Islet of Langerhans (tissue), 1 donor: Measurements from ENCODE around the gene IL6.
"Not testable (repeated sequence)": the region's sequence is repeated elsewhere in the genome, so short reads cannot be mapped to it uniquely, and the experiment has no call there.

Source experiments
- FAIRE-seq: peaks from one replicate; lab custom pipeline; 2011; peaks lifted over from hg19 to GRCh38; lab: Jason Lieb, UNC

Gene IL6

GRCh38 chr7:22704722-22705121, 22.3 kb upstream of the IL6 start:
- not testable (repeated sequence) for FAIRE-seq

DNA sequence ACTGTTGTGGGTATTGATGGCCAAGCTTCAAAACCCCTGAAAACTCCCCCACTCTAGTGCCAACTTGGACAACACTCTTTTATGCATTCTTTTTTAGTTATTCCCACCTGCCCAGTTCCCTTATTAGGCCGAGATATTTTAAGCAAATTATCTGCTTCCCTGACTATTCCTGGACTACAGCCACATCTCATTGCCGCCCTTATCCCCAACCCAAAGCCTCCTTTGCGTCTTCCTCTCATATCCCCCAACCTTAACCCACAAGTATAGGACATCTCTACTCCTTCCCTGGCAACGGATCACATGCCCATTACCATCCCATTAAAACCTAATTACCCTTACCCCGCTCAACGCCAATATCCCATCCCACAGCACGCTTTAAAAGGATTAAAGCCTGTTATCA, 21.1 kb upstream of the IL6 start:
- FAIRE-seq = not testable (repeated sequence)

DNA sequence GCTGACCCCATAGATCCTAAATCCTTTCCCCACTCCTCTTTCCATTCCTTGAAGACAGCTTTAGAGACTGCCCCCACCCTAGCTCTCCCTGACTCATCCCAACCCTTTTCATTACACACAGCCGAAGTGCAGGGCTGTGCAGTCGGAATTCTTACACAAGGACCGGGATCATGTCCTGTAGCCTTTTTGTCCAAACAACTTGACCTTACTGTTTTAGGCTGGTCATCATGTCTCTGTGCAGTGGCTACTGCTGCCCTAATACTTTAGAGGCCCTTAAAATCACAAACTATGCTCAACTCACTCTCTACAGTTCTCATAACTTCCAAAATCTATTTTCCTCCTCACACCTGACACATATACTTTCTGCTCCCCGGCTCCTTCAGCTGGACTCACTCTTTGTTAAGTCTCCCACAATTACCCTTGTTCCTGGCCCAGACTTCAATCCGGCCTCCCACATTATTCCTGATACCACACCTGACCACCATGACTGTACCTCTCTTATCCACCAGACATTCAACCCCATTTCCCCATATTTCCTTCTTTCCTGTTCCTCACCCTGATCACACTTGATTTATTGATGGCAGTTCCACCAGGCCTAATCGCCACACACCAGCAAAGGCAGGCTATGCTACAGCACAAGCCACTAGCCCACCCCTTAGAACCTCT, 19.8 kb upstream of the IL6 start:
- not testable (repeated sequence) for FAIRE-seq

- FAIRE-seq = not testable (repeated sequence)
Observed at GRCh38 chr7:22708214-22708613, 18.8 kb upstream of the IL6 start.

DNA sequence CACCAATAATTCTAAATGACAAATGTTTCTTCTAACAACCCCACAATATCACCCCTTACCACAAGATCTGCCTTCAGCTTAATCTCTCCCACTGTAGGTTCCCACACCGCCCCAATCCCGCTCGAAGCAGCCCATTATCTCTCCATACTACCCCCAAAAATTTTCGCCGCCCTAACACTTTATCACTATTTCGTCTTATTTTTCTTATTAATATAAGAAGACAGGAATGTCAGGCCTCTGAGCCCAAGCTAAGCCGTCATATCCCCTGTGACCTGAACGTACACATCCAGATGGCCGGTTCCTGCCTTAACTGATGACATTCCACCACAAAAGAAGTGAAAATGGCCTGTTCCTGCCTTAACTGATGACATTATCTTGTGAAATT, 18.3 kb upstream of the IL6 start:
- FAIRE-seq = not testable (repeated sequence)

- FAIRE-seq = not testable (repeated sequence)
Observed at GRCh38 chr7:22709062-22709829, 17.8 kb upstream of the IL6 start.

DNA sequence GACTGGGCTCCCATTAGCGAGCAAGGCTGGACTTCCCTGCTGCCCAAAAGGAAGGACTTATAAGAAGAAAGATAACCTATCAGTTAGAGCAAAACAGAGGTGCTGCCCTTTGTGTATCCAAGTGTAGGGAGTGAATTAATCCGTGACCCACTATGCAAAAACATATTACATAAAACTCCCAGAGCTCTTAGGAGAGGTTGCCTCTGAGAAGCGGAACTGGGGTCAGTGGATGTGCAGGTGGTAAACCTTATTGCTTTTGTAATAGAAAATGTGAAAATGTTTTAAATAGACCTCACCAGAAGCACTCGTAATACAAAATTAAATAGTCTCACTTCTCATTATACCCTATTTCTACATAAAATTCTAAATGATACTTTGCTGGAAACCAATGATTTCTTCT, 17.1 kb upstream of the IL6 start:
- FAIRE-seq = no peak

- FAIRE-seq = no peak
Observed at GRCh38 chr7:22712999-22713398, 14.0 kb upstream of the IL6 start.

DNA sequence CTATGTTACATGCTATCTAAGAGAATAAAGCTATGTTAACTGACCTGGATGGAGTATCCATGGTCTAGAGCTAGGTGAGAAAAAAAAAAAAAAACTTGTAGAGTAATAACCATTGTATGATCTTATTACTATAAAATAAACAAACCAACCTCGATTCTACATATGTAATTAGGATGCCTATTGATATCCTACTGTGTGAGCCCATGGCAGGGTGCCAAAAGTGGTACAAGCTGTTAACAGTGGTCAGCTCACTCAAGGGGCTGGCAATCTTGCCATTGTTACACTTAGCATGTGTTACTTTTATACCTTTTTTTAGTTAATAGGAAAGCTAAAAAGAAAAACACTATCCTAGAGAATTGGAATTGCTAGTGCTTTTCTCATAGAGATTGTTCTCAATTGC, 13.5 kb upstream of the IL6 start:
- FAIRE-seq = no peak

DNA sequence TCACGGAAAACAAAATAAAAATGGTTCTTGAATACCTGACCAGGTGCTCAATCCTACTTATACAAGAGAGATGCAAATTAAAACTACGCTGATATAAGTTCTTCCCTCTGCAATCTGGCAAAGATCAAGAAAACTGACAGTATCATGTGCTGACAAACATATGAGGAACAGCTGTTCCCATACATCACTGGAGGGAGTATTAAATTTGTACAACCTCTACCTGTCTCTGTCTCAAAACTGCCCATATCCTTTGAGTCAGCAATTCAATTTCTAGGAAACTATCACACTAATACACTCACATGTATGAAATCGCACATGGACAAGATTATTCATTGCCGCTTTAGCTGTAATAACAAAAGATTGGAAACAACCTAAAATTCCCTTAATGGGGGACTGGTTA, 11.0 kb upstream of the IL6 start:
- no peak for FAIRE-seq

DNA sequence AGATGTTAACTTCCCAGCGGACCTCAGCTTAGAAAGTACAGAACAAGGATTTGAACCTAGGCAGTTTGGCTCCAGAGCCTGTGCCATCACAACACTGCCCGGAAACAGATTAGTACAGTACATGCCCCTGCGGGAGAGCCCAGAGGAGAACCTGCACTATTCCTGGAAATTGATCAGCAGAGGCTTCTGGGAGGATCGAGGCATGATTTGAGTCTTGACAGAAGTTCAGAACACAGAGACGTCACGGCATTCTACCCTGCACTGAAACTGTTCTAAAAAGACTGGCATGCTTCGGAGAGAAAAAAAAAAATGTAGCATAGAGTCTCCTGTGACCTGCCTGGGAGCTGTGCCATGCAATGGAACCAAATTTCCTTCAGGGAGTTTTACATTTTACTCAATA, 9.2 kb upstream of the IL6 start:
- no peak for FAIRE-seq

GRCh38 chr7:22718200-22718711, 8.7 kb upstream of the IL6 start:
- no peak for FAIRE-seq

DNA sequence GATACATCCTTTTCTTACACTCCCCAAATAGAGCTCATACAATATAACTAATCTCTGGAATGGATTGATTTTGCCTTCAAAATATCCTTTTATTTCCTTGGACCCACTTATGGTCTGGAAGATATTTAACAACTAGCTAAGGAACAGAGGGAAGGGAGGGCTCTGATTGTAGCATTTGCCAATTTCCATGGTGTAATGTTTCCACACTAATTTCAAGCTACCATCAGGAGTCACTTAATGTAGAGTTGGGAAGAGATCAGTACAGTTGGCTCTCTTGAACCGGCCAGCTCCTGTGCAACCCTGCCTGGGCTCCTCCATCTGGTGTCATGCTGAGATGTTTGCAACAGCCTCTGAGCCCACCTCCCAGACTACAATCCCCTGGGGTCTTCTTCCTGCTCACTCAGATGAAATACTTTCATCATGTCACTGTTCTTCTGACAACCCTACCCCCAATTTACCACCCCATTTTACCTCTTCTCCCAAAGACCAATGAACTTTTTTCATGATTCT, 8.0 kb upstream of the IL6 start:
- FAIRE-seq = no peak

DNA sequence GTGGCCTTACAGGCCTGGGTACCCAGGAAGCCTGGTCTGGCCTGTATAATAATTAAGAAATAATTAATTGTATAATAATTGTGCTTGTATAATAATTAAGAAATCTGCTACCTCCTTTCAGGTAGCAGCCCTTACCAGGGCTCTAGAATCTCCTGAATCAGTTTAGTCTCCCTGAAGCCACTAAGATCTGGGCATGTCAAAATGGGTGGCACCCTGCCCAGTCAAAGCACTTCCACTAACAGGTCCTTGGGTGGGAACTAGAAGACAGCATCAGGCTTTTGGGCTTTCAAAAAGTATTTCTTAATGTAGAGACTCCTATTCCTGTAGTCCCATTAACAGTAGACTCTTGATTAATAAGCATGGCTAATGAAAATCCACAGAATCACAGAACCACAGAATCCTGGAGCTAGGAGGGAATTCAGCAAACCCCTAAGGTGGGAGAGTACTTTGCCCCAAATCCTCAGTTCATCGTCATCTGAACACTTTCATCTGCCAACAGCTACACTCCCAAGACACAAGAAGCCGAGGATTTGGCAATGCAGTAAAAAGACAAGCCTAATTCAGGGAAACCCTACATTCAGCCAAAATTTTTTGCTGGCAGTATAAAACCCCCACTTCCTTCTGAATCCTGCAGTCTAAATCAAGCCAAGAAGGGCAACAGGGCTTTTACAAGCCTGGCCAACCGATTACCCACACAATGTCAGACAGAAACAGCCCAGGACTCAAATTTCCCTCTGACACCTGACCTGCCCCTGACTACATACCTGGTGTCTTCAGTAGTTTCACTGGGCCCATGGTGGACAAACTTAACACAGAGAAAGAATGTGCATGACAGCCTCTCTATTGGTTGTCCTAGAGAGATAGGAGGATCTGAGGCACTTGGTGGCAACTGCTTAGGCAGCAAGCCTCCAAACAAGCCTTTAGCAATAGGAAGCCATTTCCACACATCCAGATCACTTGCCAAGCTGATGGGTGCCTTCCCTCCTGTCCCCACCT, 5.9 kb upstream of the IL6 start:
- no peak for FAIRE-seq

GRCh38 chr7:22722536-22723180, 4.3 kb upstream of the IL6 start:
- FAIRE-seq = no peak

- FAIRE-seq = no peak
Observed at GRCh38 chr7:22723181-22723601, 3.8 kb upstream of the IL6 start.

- no peak for FAIRE-seq
Observed at GRCh38 chr7:22723637-22724036, 3.4 kb upstream of the IL6 start.

GRCh38 chr7:22724861-22725260, 2.1 kb upstream of the IL6 start:
- no peak for FAIRE-seq

DNA sequence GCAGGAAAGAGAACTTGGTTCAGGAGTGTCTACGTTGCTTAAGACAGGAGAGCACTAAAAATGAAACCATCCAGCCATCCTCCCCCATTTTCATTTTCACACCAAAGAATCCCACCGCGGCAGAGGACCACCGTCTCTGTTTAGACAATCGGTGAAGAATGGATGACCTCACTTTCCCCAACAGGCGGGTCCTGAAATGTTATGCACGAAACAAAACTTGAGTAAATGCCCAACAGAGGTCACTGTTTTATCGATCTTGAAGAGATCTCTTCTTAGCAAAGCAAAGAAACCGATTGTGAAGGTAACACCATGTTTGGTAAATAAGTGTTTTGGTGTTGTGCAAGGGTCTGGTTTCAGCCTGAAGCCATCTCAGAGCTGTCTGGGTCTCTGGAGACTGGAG, 1.4 kb upstream of the IL6 start:
- no peak for FAIRE-seq

GRCh38 chr7:22726345-22726906, 574 bp upstream of the IL6 start:
- FAIRE-seq = no peak

DNA sequence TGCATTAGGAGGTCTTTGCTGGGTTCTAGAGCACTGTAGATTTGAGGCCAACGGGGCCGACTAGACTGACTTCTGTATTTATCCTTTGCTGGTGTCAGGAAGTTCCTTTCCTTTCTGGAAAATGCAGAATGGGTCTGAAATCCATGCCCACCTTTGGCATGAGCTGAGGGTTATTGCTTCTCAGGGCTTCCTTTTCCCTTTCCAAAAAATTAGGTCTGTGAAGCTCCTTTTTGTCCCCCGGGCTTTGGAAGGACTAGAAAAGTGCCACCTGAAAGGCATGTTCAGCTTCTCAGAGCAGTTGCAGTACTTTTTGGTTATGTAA, 675 bp downstream of the IL6 start:
- no peak for FAIRE-seq
